ENCODE data around the gene PAIP2B.

The PAIP2B gene

GRCh38 chr2:71174207-71174606, 52.7 kb downstream of the PAIP2B start:
- Histone ChIP-seq H3K36me3 (ENCODE audit: control insufficient read depth, low read length) (no peaks in the 10 kb centered on the region), H3K9me3 (ENCODE audit: control insufficient read depth, insufficient read depth, low read length) (no peaks in the 10 kb centered on the region), H3K27ac (ENCODE audit: low read depth, low read length) (no peak overlapping the region), H3K4me1 (ENCODE audit: control insufficient read depth, low read length) (peaks cover 7% of the 10 kb centered on the region), H3K4me2 (ENCODE audit: low read length) (no peak overlapping the region), H3F3A (ENCODE audit: control insufficient read depth, insufficient read depth) (no peaks in the 10 kb centered on the region), H3K9me2 (replicated peaks; ENCODE audit: control insufficient read depth, low read length) (no peaks in the 10 kb centered on the region), H3K27me3 (ENCODE audit: control insufficient read depth, low read length) (no peaks in the 10 kb centered on the region), H3K79me2 (ENCODE audit: control insufficient read depth, low read length) (no peaks in the 10 kb centered on the region), H3K4me3 (ENCODE audit: low read length) (no peak overlapping the region), H4K20me1 (ENCODE audit: control insufficient read depth, insufficient read depth, low read depth, low read length) (no peaks in the 10 kb centered on the region)
- TF ChIP-seq CTCF (IDR thresholded peaks at IDR 0.05; ENCODE audit: low read depth, low read length, poor library complexity, severe bottlenecking): no peak
- TF ChIP-seq EZH2phosphoT487 (IDR thresholded peaks at IDR 0.05; ENCODE audit: borderline replicate concordance, low read length): no peak

GRCh38 chr2:71173096-71173495, 53.8 kb downstream of the PAIP2B start:
- no peak for TF ChIP-seq CTCF (IDR thresholded peaks at IDR 0.05; ENCODE audit: low read depth, low read length, poor library complexity, severe bottlenecking)
- no peak for TF ChIP-seq EZH2phosphoT487 (IDR thresholded peaks at IDR 0.05; ENCODE audit: borderline replicate concordance, low read length)
- H3K36me3 ChIP-seq (ENCODE audit: control insufficient read depth, low read length): no peaks in the 10 kb centered on the region
- no peaks in the 10 kb centered on the region for H3K27me3 ChIP-seq (ENCODE audit: control insufficient read depth, low read length)

DNA sequence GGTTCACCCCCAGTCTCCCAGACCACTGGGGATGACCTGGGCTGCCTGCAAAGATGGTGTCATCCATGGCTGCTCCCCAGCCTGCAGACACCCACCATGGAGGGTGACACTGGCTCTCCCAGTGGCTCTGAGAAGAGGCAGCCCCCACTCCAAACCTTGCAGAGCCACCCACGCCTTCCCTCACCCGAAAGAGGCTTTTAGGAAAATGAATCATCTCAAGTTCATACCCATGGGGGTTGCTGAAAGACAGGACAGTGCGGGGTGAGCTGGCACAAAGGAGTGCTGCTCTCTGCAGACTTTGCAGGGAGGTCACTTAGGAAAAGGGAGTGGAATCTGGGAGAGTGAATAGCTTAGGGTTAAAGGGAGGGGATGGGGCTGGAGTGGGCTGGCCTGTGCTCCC, 60.1 kb downstream of the PAIP2B start:
- no peak for TF ChIP-seq CTCF (IDR thresholded peaks at IDR 0.05; ENCODE audit: low read depth, low read length, poor library complexity, severe bottlenecking)
- no peak for TF ChIP-seq EZH2phosphoT487 (IDR thresholded peaks at IDR 0.05; ENCODE audit: borderline replicate concordance, low read length)

More at GRCh38 chr2:71173096-71173495, 53.8 kb downstream of the PAIP2B start:
- H3K9me3 ChIP-seq (ENCODE audit: control insufficient read depth, insufficient read depth, low read length): no peaks in the 10 kb centered on the region
- no peaks in the 10 kb centered on the region for H3K9me2 ChIP-seq (replicated peaks; ENCODE audit: control insufficient read depth, low read length)
- no peak overlapping the region for H3K4me3 ChIP-seq (ENCODE audit: low read length)
- no peak overlapping the region for H3K4me2 ChIP-seq (ENCODE audit: low read length)
- H3K27ac ChIP-seq (ENCODE audit: low read depth, low read length): no peak overlapping the region
- H3K4me1 ChIP-seq (ENCODE audit: control insufficient read depth, low read length): peaks cover 7% of the 10 kb centered on the region
- no peaks in the 10 kb centered on the region for H3F3A ChIP-seq (ENCODE audit: control insufficient read depth, insufficient read depth)
- H3K79me2 ChIP-seq (ENCODE audit: control insufficient read depth, low read length): no peaks in the 10 kb centered on the region
- H4K20me1 ChIP-seq (ENCODE audit: control insufficient read depth, insufficient read depth, low read depth, low read length): no peaks in the 10 kb centered on the region

More for the DNA sequence above, 60.1 kb downstream of the PAIP2B start:
- Histone ChIP-seq H3K4me2 (ENCODE audit: low read length) (no peak overlapping the region), H3K4me1 (ENCODE audit: control insufficient read depth, low read length) (no peaks in the 10 kb centered on the region), H3K79me2 (ENCODE audit: control insufficient read depth, low read length) (no peaks in the 10 kb centered on the region), H3F3A (ENCODE audit: control insufficient read depth, insufficient read depth) (no peaks in the 10 kb centered on the region), H3K9me3 (ENCODE audit: control insufficient read depth, insufficient read depth, low read length) (no peaks in the 10 kb centered on the region), H3K27ac (ENCODE audit: low read depth, low read length) (no peak overlapping the region), H3K36me3 (ENCODE audit: control insufficient read depth, low read length) (no peaks in the 10 kb centered on the region), H3K9me2 (replicated peaks; ENCODE audit: control insufficient read depth, low read length) (no peaks in the 10 kb centered on the region), H3K4me3 (ENCODE audit: low read length) (no peak overlapping the region), H3K27me3 (ENCODE audit: control insufficient read depth, low read length) (no peaks in the 10 kb centered on the region; the same call in 1 of the 2 replicates), H4K20me1 (ENCODE audit: control insufficient read depth, insufficient read depth, low read depth, low read length) (no peaks in the 10 kb centered on the region)

All from DOHH2 (cell line).